GM19372 (cell line): ENCODE data around the gene PTPN11.
"Not testable (repeated sequence)": the region's sequence is repeated elsewhere in the genome, so short reads cannot be mapped to it uniquely, and the experiment has no call there.

Source experiments
- ATAC-seq: cut with Tn5 transposase; IDR thresholded peaks from one replicate; pipeline ENCODE4 v1.9.1; 2021; ENCODE audit warnings: mild to moderate bottlenecking, low read depth, moderate library complexity; ENCODE audit not compliant: unreplicated experiment

Gene PTPN11

GRCh38 chr12:112447106-112447505, 28.4 kb downstream of the PTPN11 start:
- no peak for ATAC-seq

GRCh38 chr12:112448165-112448564, 29.4 kb downstream of the PTPN11 start:
- ATAC-seq: not testable (repeated sequence)

- ATAC-seq: no peak
Measured at GRCh38 chr12:112450725-112451124, 32.0 kb downstream of the PTPN11 start.

- no peak for ATAC-seq
Measured at GRCh38 chr12:112456029-112456428, 37.3 kb downstream of the PTPN11 start.

GRCh38 chr12:112457142-112457541, 38.4 kb downstream of the PTPN11 start:
- not testable (repeated sequence) for ATAC-seq

GRCh38 chr12:112458330-112458729, 39.6 kb downstream of the PTPN11 start:
- no peak for ATAC-seq

- ATAC-seq: no peak
Measured at GRCh38 chr12:112458751-112459150, 40.0 kb downstream of the PTPN11 start.

GRCh38 chr12:112463478-112463877, 44.7 kb downstream of the PTPN11 start:
- peak; percentile 73 for ATAC-seq

GRCh38 chr12:112464605-112465004, 45.9 kb downstream of the PTPN11 start:
- no peak for ATAC-seq

- ATAC-seq: no peak
Measured at GRCh38 chr12:112466011-112466422, 47.3 kb downstream of the PTPN11 start.

- no peak for ATAC-seq
Measured at GRCh38 chr12:112466835-112467234, 48.1 kb downstream of the PTPN11 start.

GRCh38 chr12:112468046-112468445, 49.3 kb downstream of the PTPN11 start:
- ATAC-seq: no peak

GRCh38 chr12:112473056-112473455, 54.3 kb downstream of the PTPN11 start:
- no peak for ATAC-seq

- no peak for ATAC-seq
Measured at GRCh38 chr12:112479413-112479812, 60.7 kb downstream of the PTPN11 start.

GRCh38 chr12:112480931-112481330, 62.2 kb downstream of the PTPN11 start:
- no peak for ATAC-seq

GRCh38 chr12:112482733-112483132, 64.0 kb downstream of the PTPN11 start:
- no peak for ATAC-seq

GRCh38 chr12:112486361-112486760, 67.6 kb downstream of the PTPN11 start:
- no peak for ATAC-seq

- ATAC-seq: no peak
Measured at GRCh38 chr12:112488257-112488876, 69.6 kb downstream of the PTPN11 start.

- ATAC-seq: no peak
Measured at GRCh38 chr12:112489456-112489855, 70.7 kb downstream of the PTPN11 start.

- no peak for ATAC-seq
Measured at GRCh38 chr12:112496496-112496895, 77.7 kb downstream of the PTPN11 start.

GRCh38 chr12:112498580-112498979, 79.8 kb downstream of the PTPN11 start:
- no peak for ATAC-seq

- ATAC-seq: no peak
Measured at GRCh38 chr12:112503512-112503911, 84.8 kb downstream of the PTPN11 start.
